Activated CD4-positive, alpha-beta T cell treated with anti-CD3 and anti-CD28 coated beads, Interleukin-2, amount 50 U/mL, for 1 hour (primary cell): ENCODE results near the gene NME7.
"Not testable (repeated sequence)": the region's sequence is repeated elsewhere in the genome, so short reads cannot be mapped to it uniquely, and the experiment has no call there.

ENCODE experiments used
- DNase-seq: peaks from one replicate; pipeline ENCODE4 v3.0.0-alpha.2; 2020

NME7 gene

DNA sequence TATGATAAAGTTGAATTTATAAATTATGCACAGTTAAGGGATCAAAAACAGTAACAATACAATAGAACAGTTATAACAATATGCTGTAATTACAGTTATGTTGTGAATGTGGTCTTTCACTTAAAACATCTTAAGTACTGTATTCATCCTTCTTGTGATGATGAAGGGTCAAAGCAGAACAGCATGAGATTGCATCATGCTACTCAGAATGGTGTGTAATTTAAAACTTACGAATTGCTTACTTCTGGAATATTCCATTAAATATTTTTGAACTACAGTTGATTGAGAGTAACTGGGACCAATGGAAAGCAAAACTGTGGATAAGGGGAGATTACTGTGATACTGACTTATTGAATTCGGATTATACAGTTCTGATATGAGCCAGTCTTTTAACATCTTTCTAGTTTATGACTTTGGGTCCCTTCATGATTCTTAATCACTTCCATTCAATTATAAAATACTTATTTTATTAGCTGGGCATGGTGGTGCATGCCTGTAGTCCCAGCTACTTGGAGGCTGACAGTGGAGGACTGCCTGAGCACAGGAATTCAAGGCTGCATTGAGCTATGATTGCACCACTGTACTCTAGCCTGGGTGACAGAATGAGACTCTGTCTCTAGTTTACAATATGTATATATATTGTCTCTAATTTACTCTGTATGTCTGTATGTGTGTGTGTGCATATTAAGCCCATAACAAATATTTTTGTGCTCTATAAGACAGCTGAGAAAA, 217.9 kb downstream of the NME7 start:
- DNase-seq: no peak

DNA sequence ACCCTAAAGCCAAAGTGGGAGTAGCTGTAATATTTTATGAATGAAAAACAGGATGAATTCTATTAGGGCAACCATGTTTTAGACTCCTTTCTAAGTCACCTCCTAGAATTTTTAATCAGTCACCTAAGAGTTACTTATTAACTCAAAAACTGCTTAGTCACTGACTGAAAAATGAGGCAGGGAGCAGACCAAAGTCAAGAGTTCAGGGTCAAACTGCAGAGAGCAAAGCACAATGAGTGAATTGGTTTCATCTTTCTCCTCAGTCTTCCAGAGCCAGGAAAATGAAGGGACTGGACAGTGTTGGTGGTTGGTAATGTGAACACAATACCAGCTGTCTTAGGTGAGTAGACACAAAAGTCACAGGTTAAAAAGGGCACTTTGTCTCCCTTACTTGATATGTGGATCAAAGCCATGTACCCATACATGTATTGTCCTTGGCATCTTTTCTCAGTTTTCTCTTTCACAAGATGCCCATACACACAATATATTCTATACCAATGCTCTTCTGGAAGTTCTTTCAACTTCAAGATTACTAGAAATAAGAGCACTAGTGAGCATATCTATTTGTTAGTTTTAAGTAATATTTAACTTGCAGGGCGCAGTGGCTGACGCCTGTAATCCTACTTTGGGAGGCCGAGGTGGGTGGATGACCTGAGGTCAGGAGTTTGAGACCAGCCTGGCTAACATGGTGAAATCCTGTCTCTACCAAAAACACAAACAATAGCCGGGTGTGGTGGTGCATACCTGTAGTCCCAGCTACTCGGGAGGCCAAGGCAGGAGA, 218.9 kb downstream of the NME7 start:
- no peak for DNase-seq

DNA sequence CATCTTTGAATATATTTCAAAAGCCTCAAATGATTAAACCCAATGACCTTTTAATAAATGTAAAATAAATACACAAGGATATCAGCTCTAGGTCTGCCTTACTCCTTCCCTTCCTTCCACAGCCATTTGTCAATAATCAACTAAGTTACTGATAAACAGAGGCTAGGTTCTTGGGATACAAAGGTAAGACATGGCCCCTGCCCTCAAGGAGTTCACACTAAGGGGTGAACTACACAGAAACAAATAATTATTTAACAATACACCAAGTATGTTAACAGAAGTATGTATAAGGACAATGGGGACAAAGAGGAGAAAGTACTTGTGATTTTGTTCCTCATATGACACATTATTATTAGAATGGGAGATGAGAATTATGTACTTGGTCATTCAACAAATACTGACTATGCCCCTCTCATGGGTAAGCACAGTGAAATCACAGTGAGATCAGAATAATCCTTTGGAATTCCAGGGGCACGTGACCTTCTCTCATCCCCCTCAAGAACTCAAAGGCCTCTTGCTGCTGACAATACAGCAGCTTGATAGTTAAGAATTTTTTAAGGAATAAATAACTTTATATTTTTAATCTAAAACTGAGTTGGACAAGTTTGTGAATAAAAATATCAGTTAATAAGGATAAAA, 220.9 kb downstream of the NME7 start:
- DNase-seq: no peak

DNA sequence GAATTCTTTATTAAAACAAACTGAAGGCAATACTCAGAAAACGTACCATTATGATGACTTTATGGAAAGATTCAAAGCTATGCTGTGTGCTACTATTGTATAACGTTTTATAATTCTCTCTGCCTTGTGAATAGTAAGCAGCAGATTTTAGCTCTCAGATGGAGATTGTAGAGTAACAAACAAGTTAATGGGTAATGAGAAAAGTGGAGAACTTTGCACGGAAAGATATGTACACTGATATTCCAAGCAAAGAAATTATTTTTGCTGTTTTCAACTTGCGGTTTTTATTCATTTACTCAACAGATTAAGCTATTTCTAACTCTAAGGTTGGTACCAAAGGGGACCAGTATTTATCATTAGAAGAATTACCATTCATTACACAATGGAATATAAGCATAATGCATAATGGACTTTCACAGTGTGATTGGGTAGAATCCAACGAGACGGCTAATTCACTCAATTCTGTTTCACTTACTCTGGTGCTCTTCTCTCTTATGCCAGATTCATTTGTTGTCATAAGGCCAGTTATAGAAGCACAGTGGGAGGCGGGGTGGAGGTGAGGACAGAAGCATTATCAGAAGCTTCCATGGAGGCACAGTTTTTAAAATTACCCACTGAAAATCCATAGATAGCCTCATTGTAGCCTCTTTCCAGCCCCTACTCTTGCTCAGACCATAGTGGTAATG, 222.5 kb downstream of the NME7 start:
- no peak for DNase-seq

DNA sequence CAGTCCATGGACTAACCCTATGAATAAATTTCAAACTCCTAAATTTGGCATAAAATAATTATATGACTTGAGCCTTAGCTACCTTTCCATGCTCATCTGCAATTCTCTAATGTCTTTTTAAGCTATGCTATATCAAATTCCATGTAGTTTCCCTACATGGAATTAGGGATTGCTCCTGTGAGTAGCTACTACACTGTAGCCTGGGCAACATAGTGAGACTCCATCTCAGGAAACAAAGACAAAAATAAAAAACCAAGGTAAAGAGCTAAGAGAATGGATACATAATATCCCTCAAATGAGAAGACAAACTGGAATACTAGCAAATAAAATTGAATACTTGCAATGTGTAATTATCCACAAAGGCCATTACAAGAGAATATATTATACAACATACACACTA, 223.6 kb downstream of the NME7 start:
- no peak for DNase-seq

DNA sequence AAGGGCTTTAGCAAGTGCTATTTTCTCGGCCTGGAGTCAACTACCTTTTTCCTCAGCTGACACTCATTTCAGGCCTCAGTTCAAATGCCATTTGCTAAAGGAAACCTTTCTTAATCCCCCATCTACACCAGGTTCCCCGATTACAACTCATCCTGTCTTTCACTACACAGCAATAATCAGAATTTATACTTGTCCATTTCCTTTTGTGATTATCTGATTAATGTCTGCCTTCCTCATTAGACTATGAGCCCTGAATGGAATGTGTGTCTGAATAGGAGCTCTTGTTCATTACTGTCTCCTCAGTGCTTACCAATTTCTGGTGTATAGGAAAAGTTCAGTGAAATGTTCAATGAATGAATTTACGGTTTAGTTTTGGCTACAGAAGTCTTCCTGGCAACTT, 224.3 kb downstream of the NME7 start:
- DNase-seq: no peak

DNA sequence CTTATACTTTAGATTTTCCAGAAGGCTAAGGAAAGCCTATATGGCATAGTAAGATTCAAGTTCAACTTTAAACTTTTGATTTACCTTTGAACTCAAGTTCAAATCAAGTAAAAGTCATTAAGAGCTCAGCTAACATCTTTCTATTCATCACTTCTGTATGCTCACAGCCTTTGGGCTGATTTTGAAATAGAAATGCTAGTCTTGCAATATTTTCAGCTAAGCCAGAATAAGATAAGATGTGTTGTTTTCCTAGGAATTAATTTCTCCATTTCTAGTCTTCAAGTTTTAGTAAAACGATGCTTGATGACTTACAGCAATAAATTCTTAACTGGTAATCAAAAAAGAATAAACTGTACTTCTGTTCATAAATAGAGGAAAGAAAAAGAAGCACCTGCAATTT, 225.5 kb downstream of the NME7 start:
- DNase-seq: no peak

DNA sequence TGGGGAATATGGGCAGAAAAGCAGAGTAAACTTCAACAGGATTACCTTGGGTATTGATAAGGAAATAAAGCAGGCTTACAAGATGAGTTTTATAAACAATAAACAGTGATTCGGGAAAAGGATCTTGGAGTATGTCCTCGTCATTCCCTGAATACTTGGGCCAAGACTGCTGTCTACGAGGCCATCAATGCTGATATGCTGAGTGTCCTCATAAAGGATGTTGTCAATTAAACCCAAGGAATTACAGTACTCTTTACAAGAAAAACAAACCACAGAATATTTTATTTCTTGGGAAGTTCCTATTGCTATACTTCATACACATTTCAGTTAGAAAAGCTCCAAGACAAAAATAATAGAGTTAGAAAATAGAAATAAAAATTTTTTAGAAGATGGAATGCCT, 226.2 kb downstream of the NME7 start:
- DNase-seq: no peak

DNA sequence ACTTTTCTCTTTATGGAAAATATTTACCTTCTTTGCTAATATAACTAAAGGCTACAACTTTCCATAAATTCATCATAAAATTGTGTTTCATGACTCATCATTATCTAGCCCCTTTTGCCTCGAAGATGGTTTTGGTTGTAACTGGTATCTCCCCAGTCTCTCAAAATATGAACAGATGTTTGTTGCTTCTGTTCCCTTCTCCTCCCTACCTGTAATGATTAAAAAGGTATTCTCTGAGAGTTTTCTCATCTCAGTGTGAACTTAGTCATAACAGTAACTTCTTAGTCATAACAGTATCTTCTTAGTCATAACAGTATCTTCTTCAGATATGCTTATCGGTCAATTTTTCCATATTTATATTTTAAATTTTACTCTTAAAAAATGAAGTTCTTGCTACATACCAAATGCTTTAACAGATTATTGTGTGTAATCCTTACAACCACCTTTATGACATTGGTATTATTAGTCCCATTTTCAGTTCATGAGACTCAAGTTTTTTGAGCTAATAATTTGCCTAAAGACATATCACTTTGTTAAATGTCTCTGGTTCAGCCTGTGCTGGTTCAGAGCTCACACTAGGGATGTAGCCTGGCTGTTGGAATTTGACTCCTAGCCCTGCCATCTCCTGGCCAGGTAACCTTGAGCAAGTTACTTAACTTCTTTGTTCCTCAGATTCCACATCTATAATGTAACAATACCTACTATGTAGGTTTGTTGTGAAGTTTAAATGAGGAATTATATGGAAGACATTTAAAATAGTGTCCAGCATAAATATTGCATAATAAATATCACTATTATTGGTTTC, 228.5 kb downstream of the NME7 start:
- no peak for DNase-seq

DNA sequence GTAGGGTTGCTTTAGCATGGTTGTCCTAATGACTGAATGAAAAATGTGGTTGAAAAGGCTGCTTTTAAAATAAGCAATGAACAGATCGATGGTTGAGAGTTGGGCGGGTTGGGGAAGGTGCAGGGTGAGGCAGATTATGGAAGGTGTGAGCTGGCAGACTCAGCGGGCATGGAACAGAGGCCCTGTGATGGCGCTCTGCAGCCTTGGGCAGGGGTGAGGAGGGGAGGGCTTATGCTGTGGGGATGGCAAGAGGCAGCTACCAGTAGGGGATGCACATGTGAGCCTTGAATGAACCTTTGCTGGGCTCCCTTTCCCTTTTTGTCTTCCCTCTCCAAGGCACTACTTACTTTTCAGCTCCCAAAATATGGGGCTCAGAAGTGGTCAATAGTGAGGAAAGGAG, 230.2 kb downstream of the NME7 start:
- DNase-seq: no peak

DNA sequence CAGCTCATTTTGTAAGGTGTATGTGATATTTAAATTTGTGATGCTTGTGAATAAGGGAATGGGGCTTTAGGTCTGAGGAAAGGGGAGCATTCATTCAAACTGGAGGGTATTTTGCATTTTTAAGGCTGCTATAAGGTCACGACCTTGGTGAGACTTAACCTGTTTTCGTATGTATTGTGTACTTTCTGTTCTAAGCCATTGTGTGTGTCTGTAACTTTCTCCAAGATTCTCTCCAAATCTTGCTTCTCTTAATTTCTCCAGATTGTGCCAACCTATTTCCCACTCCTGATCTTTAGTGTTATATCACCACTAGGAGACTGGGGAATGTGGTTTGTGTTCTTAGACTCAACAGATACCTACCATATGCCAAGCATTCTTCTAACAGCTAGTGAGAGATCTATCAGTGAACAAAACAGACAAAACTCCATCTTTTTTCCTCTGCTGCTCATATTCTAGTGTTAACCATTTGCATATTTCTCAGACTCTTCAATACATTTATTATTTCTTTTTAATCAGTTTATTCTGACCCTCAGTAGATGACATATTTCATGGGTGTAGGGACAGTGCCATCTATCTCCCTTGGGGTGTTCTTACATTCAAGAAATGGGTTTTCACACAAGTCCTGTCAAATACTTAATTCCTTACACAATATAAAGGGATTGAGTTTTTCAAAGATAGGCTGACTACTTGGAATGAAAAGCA, 233.6 kb downstream of the NME7 start:
- DNase-seq: no peak

DNA sequence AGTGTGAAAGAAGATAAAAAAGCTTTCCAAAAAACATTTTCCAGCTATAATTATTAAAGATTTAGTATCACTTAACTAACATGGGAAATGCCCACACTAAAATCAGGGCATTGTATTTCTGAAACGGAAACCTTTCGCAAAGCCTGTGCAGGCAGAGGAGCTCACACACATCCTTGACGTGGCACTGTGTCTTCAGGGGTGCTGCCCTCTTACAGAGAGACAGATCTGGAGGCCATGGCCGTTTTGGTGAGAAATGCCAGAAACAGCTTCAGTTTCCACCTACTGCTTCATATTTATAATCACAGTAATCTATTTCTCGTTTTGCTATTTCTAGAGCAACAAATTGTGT, 234.4 kb downstream of the NME7 start:
- no peak for DNase-seq

DNA sequence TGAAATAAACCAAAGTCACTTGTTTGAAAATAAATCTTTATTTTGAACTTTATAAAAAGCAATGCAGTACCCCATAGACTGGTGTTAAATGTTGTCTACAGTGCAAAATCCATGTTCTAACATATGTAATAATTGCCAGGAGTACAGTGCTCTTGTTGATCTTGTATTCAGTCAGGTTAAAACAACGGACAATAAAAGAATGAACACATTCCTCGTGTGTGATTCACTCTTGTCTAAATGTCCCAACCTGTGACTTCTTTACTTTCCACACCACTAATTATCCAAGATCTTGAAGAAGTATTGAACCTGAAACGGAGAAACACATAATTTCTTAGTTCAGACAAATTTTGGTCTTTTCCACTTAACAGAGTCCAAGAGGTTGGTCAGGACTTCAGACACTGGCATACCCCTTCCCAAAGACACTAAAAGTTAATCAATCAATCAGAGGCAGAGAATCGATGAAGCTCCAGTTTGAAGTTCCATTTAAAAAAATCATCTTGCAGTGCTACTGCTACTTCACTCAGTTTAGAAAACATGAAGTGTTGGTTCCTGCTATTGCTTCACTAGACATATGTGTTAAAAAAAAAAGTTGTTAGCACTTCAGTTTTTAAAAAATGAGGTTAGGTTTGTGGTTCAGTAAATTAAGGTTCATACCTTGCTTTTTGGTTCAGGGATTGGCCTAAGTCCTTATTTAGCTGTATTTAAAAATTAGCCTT, 234.9 kb downstream of the NME7 start:
- DNase-seq: no peak

DNA sequence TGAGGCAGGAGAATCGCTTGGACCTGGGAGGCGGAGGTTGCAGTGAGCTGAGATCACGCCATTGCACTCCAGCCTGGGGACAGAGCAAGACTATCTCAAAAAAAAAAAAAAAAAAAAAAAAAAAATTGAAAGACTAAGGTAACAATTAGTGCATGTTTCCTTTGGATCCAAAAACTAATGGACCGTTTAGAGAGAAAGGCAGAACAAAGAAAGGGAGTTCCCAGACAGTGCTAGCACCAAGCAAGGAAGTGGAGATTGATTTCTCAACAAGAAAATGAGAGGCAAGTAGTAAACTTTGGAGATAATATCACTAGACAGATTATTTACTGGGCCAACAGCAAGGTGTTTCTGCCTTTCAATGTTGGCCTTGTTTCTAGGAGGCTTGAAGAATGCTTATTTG, 236.9 kb downstream of the NME7 start:
- no peak for DNase-seq

DNA sequence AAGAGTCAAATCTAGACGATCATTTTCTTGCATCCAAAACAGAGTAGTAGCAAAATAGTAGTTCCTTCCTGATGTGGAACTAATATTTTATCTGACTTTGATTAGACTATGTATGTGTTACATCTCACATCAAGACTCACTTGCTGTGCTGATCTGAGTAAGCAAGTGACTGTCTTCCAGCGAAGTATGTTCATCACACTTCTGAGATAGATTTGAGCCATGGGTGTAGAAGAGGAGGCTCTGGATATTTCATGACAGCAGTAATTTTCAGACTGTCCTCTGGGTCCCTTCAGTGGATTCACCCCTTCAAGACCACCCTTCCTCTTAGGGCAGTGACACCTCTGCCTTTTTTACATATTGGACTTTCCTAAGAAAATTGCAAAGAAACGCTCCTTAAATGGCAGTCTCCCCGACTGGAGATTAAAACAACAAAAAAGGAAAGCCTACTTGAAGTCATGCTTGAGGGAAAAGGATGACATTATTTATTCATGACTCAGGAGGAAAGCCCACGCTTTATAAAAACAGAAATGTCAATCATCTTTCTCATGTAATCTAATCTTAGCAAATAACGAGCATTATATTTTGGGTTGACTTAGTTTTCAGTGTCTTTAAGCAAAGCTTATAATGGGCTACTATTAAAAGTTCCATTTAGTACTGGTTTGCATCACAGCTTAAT, 238.3 kb downstream of the NME7 start:
- DNase-seq: no peak

DNA sequence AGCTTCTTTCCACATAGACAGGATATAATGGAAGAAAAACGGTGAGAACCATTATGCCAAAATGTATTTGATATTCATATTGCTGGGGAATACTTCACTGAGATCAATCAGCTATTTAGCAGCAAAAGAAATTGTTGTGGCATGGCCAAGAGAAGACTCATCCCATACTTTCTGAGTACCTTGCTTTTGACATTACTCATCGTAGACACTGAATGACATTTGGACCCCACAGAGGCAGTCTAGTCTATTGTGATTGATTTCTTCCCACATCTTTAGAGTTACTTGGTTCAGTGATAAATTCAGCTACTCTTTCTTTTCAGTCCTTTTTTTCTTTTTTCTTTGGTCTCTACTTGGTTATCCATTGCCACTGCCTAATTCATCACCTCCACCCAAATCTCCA, 239.0 kb downstream of the NME7 start:
- no peak for DNase-seq

DNA sequence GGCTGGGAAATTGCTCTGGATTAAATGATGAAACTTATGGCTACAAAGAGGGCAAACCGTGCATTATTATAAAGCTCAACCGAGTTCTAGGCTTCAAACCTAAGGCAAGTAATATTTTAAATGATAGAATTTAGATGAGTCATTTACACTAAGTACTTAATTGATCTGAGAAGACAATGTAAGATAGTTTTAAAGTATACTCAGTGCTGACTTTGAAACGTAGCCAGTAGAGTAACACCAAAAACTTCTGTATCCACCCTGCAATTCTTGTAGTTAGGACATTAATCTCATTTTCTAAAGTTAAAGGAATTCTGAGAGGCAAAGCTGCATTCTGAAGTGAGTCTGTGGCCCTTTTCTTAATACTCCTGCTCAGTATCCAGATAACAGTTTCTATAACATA, 240.3 kb downstream of the NME7 start:
- no peak for DNase-seq

DNA sequence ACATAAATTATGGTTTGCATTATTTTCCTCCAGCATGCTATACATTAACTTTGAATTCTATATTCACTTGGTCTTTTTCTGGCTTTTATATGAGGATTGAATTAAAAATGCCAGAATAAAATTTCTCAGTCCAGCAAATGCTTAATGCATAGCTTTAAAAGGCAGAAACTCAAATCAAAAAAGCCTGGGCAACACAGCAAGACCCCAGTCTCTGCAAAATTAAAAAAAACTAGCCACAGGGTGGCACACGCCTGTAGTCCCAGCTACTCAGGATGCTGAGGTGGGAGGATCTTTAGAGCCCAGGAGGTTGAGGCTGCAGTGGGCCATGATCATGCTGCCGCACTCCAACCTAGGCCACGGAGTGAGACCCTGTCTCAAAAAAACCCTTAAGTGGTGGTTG, 241.3 kb downstream of the NME7 start:
- no peak for DNase-seq

DNA sequence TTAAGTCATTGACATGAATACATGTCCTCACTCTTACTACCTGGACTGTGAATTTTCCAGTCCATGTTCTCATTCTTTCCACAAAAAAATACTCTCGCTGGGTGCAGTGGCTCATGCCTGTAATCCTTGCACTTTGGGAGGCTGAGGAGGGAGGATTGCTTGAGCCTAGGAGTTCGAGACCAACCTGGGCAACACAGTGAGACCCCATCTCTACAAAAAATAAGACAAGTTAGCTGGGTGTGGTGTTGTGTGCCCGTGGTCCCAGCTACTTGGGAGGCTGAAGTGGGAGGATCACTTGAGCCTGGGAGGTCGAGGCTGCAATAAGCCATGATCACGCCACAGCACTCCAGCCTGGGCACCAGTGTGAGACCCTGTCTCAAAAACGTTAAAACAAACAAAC, 242.0 kb downstream of the NME7 start:
- not testable (repeated sequence) for DNase-seq

DNA sequence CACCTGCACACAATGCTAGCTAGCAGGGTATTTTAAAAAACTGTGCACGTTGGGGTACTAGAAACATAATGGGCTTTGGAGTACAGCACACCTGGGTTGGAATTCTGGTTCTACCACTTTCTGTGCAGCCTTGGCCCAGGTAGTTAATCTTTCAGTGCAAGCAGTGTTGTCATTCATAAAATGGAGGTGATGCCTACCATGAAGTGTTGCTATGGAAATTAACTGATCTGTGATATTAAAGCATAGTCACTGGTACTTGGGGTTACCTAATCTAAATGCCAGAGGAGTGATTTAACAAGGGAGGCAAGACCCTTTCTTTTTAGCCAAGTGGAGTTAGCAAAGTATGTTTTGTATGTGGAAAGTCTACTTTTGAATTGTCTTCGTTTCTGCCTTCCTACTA, 243.1 kb downstream of the NME7 start:
- DNase-seq: no peak

DNA sequence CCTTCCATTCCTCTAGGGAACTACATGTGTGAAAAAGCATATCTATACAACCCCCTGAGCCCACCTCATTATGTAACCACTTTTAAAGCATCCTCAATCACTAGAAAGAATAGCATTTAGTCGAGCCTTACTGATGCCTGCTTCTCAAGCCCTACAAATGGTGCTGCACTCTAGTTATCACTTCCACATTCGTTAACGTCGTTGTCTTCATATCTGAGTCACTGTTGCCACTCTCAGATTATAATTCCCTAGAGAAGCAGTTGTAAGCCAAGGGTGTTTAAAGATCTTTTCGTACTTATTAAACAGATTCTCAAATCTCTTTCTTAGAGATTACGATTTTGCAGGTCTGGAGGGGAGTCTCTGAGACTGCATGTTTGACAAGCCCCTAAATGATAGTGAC, 244.6 kb downstream of the NME7 start:
- no peak for DNase-seq
